Fibroblast of gingiva (primary cell): Measurements from ENCODE around the gene RDM1.

Source experiments
- DNase-seq: peaks from one replicate; pipeline ENCODE4 v3.0.0-alpha.2; 2011; ENCODE audit warnings: low read depth

RDM1 gene

GRCh38 chr17:35870906-35871819 is 59.4 kb downstream of the RDM1 start:
- no peak for DNase-seq

GRCh38 chr17:35868737-35869136 is 61.8 kb downstream of the RDM1 start, which contains the start of gene HEATR9:
HEATR9 (minus strand) TSS chr17:35868891; CDS start chr17:35868742, 149 bp downstream.
- no peak for DNase-seq
